Bronchial epithelial cell (primary cell): ENCODE measurements around the gene TMEM117. TPM values are rescaled to one million over a fixed set of nuclear protein-coding genes. Genes with fewer than 3 reads are reported as not detected.

Source experiments
- DNase-seq: peaks from one replicate; pipeline ENCODE4 v3.0.0-alpha.2; 2010; ENCODE audit warnings: low read depth
- FAIRE-seq: peaks from 2 replicates; lab custom pipeline; 2011; peaks lifted over from hg19 to GRCh38; lab: Jason Lieb, UNC
- H3K27me3 ChIP-seq: 2 replicates; pipeline ENCODE4 v1.5.1; 2011; ENCODE audit warnings: low read length; ENCODE audit not compliant: control insufficient read depth, insufficient read depth
- H3K36me3 ChIP-seq: 2 replicates; pipeline ENCODE4 v1.5.1; 2011; ENCODE audit warnings: low read length; ENCODE audit not compliant: control insufficient read depth, insufficient read depth
- H3K4me3 ChIP-seq: 2 replicates; pipeline ENCODE4 v1.5.1; 2011; ENCODE audit warnings: mild to moderate bottlenecking, low read depth, low read length, control low read depth
- CTCF ChIP-seq: IDR thresholded peaks from 2 replicates; pipeline ENCODE4 v1.5.1; 2011; ENCODE audit warnings: mild to moderate bottlenecking, moderate library complexity, low read length, control low read depth, inconsistent platforms; ENCODE audit not compliant: insufficient read depth, severe bottlenecking
- total RNA-seq: library from RNA; depleted of rRNA; stranded (reverse); fragments of >200 nt; gene quantifications from 2 replicates; pipeline ENCODE4 v1.2.1, GENCODE V29; 2014

The TMEM117 gene
- total RNA-seq, 1 donor from 2014 or later = 6.6 TPM

GRCh38 chr12:43930032-43930431 lies 94.2 kb downstream of the TMEM117 start:
- Histone ChIP-seq H3K36me3 (no peaks in the 10 kb centered on the region), H3K27me3 (no peaks in the 10 kb centered on the region), H3K4me3 (no peak overlapping the region)
- TF ChIP-seq CTCF = no peak
- DNase-seq (no peak), FAIRE-seq (no peak)

- Histone ChIP-seq H3K27me3 (no peaks in the 10 kb centered on the region), H3K4me3 (no peak overlapping the region), H3K36me3 (no peaks in the 10 kb centered on the region)
- no peak for DNase-seq
- no peak for TF ChIP-seq CTCF
- no peak for FAIRE-seq
Measured at GRCh38 chr12:43931187-43931586, 95.3 kb downstream of the TMEM117 start.

GRCh38 chr12:43935581-43935980 lies 99.7 kb downstream of the TMEM117 start:
- TF ChIP-seq CTCF = no peak

GRCh38 chr12:43937947-43938346 lies 102.1 kb downstream of the TMEM117 start:
- peak; percentile 13 for TF ChIP-seq CTCF
- Histone ChIP-seq H3K4me3 (no peak overlapping the region), H3K27me3 (no peaks in the 10 kb centered on the region), H3K36me3 (no peaks in the 10 kb centered on the region)
- DNase-seq (peak; percentile 7), FAIRE-seq (no peak)

More at GRCh38 chr12:43935581-43935980, 99.7 kb downstream of the TMEM117 start:
- Histone ChIP-seq H3K27me3 (no peaks in the 10 kb centered on the region), H3K4me3 (no peak overlapping the region), H3K36me3 (no peaks in the 10 kb centered on the region)
- FAIRE-seq (no peak), DNase-seq (no peak)

GRCh38 chr12:43942379-43942778 lies 106.5 kb downstream of the TMEM117 start:
- DNase-seq (no peak), FAIRE-seq (no peak)
- Histone ChIP-seq H3K27me3 (no peaks in the 10 kb centered on the region), H3K36me3 (no peaks in the 10 kb centered on the region), H3K4me3 (no peak overlapping the region)
- TF ChIP-seq CTCF = no peak

DNA sequence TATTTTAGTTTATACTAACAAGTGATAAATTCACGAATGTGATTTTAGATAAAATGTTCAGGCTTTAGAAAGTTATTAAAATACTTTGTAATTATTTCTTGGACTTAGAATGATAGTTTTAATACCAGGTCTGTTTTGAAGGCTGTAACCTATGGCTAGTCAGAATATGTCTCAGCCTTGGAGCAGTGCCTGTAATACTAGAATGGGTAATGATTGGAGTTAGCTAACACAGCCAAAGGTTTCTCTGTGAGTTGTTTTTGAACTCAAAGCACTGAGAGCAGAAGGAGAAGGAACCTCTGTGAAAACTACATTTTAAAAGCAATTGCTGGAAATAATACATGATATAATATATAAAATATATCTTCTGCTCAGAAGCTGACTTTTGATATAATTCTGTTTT lies 110.1 kb downstream of the TMEM117 start:
- Histone ChIP-seq H3K27me3 (no peaks in the 10 kb centered on the region), H3K36me3 (no peaks in the 10 kb centered on the region), H3K4me3 (no peak overlapping the region)
- DNase-seq (no peak), FAIRE-seq (no peak)
- TF ChIP-seq CTCF = no peak
